ENCODE results near the gene ZNF407.

GRCh38 chr18:74715306-74715705 is 117.6 kb downstream of the ZNF407 start:
- no peak for TF ChIP-seq TAF1 (IDR thresholded peaks at IDR 0.05; ENCODE audit: low read depth)
- no peak for TF ChIP-seq RAD21 (IDR thresholded peaks at IDR 0.05; ENCODE audit: low read depth)
- no peak for TF ChIP-seq EP300 (IDR thresholded peaks at IDR 0.05; ENCODE audit: borderline replicate concordance)
- no peak for TF ChIP-seq TEAD4 (IDR thresholded peaks at IDR 0.05)
- no peak for TF ChIP-seq CEBPB (IDR thresholded peaks at IDR 0.05)
- no peak for TF ChIP-seq YY1 (IDR thresholded peaks at IDR 0.05; ENCODE audit: low read depth)
- TF ChIP-seq EGR1 (IDR thresholded peaks at IDR 0.05): no peak
- TF ChIP-seq, protein P1, sequence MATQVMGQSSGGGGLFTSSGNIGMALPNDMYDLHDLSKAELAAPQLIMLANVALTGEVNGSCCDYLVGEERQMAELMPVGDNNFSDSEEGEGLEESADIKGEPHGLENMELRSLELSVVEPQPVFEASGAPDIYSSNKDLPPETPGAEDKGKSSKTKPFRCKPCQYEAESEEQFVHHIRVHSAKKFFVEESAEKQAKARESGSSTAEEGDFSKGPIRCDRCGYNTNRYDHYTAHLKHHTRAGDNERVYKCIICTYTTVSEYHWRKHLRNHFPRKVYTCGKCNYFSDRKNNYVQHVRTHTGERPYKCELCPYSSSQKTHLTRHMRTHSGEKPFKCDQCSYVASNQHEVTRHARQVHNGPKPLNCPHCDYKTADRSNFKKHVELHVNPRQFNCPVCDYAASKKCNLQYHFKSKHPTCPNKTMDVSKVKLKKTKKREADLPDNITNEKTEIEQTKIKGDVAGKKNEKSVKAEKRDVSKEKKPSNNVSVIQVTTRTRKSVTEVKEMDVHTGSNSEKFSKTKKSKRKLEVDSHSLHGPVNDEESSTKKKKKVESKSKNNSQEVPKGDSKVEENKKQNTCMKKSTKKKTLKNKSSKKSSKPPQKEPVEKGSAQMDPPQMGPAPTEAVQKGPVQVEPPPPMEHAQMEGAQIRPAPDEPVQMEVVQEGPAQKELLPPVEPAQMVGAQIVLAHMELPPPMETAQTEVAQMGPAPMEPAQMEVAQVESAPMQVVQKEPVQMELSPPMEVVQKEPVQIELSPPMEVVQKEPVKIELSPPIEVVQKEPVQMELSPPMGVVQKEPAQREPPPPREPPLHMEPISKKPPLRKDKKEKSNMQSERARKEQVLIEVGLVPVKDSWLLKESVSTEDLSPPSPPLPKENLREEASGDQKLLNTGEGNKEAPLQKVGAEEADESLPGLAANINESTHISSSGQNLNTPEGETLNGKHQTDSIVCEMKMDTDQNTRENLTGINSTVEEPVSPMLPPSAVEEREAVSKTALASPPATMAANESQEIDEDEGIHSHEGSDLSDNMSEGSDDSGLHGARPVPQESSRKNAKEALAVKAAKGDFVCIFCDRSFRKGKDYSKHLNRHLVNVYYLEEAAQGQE (IDR thresholded peaks at IDR 0.05; ENCODE audit: low read depth): no peak
- TF ChIP-seq FOXM1 (IDR thresholded peaks at IDR 0.05; ENCODE audit: borderline replicate concordance, low read depth): no peak
- no peak for TF ChIP-seq MAX (IDR thresholded peaks at IDR 0.05)
- TF ChIP-seq NFIC (IDR thresholded peaks at IDR 0.05): no peak
- no peak for TF ChIP-seq CREB1 (IDR thresholded peaks at IDR 0.05; ENCODE audit: low read depth)

Measured in Ishikawa (cell line).